Measurements from ENCODE around the gene CAPZB. TPM values are rescaled to one million over a fixed set of nuclear protein-coding genes. Genes with fewer than 3 reads are reported as not detected.

The CAPZB gene
- polyA plus RNA-seq, 2 of the 4 experiments (the other 2 are of a cell fraction), result 133 to 296 TPM

- CTCF ChIA-PET, result interaction anchor here (0.5 to 1.3 kb wide), 4 partner anchors 9 to 138 kb away, joined by 3 to 4 read pairs (median 3); no protein-coding TSS in a partner anchor
- no peak overlapping the region for H3K4me2 ChIP-seq
- no peak overlapping the region for H3K27ac ChIP-seq
- DNase-seq (ENCODE audit: low read depth in 1 of 2, low spot score in 1 of 2) (no peak), FAIRE-seq (no peak), ATAC-seq (no peak)
- no peak overlapping the region for H3K4me3 ChIP-seq
- H3K9me3 ChIP-seq, result no peaks in the 10 kb centered on the region
- POLR2A ChIA-PET, result no interaction called here
- 75% methylated on average over 6 of the region's 6 CpGs for WGBS (ENCODE audit: missing lambda C conversion rate)
- H3K4me1 ChIP-seq, result peaks cover 19% of the 10 kb centered on the region
- TF ChIP-seq RARB (CRISPR knock-in tag; IDR thresholded peaks at IDR 0.05) (no peak), CEBPB (IDR thresholded peaks at IDR 0.05) (no peak), RFX5 (IDR thresholded peaks at IDR 0.05) (no peak), JUN (IDR thresholded peaks at IDR 0.05) (no peak)
Measured at GRCh38 chr1:19479351-19480120, 5.8 kb downstream of the CAPZB start.

- ATAC-seq, result no peak
- no peak for FAIRE-seq
- ChIA-PET POLR2A (no interaction called here), CTCF (interaction anchor here (1.3 kb wide), 1 partner anchor 137 kb away, joined by 3 read pairs; no protein-coding TSS in a partner anchor)
- no peak for DNase-seq (ENCODE audit: low read depth in 1 of 2, low spot score in 1 of 2)
- TF ChIP-seq KDM5A (IDR thresholded peaks at IDR 0.05) (no peak), ZC3H11A (IDR thresholded peaks at IDR 0.05) (no peak), FOXS1 (CRISPR knock-in tag; IDR thresholded peaks at IDR 0.05) (no peak), GATA3 (IDR thresholded peaks at IDR 0.05; ENCODE audit: borderline replicate concordance) (no peak), CBX8 (IDR thresholded peaks at IDR 0.05) (no peak), SMC3 (IDR thresholded peaks at IDR 0.05) (no peak), ZSCAN20 (CRISPR knock-in tag; IDR thresholded peaks at IDR 0.05) (no peak)
- Histone ChIP-seq H3K27ac (no peak overlapping the region), H3K4me3 (no peak overlapping the region), H3K9me3 (no peaks in the 10 kb centered on the region), H3K4me2 (no peak overlapping the region), H3K4me1 (peaks cover 11% of the 10 kb centered on the region)
- WGBS (ENCODE audit: missing lambda C conversion rate), result 83% methylated on average over 9 of the region's 9 CpGs
Measured at GRCh38 chr1:19478322-19478721, 7.0 kb downstream of the CAPZB start.

GRCh38 chr1:19477284-19478249, 7.8 kb downstream of the CAPZB start:
- H3K9me3 ChIP-seq, result no peaks in the 10 kb centered on the region
- FAIRE-seq (no peak), DNase-seq (ENCODE audit: low read depth in 1 of 2, low spot score in 1 of 2) (no peak), ATAC-seq (no peak)
- H3K27ac ChIP-seq, result no peak overlapping the region
- no peak for TF ChIP-seq JUNB (IDR thresholded peaks at IDR 0.05)
- no peak for TF ChIP-seq CTCF (IDR thresholded peaks at IDR 0.05)
- no peak for TF ChIP-seq HOXB13 (CRISPR knock-in tag; IDR thresholded peaks at IDR 0.05; ENCODE audit: low read depth)
- no peak for TF ChIP-seq NPAS2 (CRISPR knock-in tag; IDR thresholded peaks at IDR 0.05; ENCODE audit: borderline replicate concordance)
- no peak for TF ChIP-seq CHD2 (IDR thresholded peaks at IDR 0.05; ENCODE audit: low read length, partially characterized antibody)
- no peak for TF ChIP-seq BHLHE40 (IDR thresholded peaks at IDR 0.05; ENCODE audit: low read depth, low read length)
- TF ChIP-seq FOXS1 (CRISPR knock-in tag; IDR thresholded peaks at IDR 0.05), result no peak
- TF ChIP-seq, protein P1, sequence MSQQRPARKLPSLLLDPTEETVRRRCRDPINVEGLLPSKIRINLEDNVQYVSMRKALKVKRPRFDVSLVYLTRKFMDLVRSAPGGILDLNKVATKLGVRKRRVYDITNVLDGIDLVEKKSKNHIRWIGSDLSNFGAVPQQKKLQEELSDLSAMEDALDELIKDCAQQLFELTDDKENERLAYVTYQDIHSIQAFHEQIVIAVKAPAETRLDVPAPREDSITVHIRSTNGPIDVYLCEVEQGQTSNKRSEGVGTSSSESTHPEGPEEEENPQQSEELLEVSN (IDR thresholded peaks at IDR 0.05; ENCODE audit: borderline replicate concordance, low read depth), result no peak
- TF ChIP-seq, protein P2, sequence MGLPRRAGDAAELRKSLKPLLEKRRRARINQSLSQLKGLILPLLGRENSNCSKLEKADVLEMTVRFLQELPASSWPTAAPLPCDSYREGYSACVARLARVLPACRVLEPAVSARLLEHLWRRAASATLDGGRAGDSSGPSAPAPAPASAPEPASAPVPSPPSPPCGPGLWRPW (IDR thresholded peaks at IDR 0.05), result no peak
- TF ChIP-seq MYC (IDR thresholded peaks at IDR 0.05; ENCODE audit: borderline replicate concordance, low read length), result no peak
- no peak for TF ChIP-seq HDAC2 (IDR thresholded peaks at IDR 0.05)
- no peak for TF ChIP-seq CBX2 (IDR thresholded peaks at IDR 0.05; ENCODE audit: borderline replicate concordance, low read depth)
- TF ChIP-seq POLR2A (IDR thresholded peaks at IDR 0.05; ENCODE audit: low read length), result no peak
- TF ChIP-seq, protein P3, sequence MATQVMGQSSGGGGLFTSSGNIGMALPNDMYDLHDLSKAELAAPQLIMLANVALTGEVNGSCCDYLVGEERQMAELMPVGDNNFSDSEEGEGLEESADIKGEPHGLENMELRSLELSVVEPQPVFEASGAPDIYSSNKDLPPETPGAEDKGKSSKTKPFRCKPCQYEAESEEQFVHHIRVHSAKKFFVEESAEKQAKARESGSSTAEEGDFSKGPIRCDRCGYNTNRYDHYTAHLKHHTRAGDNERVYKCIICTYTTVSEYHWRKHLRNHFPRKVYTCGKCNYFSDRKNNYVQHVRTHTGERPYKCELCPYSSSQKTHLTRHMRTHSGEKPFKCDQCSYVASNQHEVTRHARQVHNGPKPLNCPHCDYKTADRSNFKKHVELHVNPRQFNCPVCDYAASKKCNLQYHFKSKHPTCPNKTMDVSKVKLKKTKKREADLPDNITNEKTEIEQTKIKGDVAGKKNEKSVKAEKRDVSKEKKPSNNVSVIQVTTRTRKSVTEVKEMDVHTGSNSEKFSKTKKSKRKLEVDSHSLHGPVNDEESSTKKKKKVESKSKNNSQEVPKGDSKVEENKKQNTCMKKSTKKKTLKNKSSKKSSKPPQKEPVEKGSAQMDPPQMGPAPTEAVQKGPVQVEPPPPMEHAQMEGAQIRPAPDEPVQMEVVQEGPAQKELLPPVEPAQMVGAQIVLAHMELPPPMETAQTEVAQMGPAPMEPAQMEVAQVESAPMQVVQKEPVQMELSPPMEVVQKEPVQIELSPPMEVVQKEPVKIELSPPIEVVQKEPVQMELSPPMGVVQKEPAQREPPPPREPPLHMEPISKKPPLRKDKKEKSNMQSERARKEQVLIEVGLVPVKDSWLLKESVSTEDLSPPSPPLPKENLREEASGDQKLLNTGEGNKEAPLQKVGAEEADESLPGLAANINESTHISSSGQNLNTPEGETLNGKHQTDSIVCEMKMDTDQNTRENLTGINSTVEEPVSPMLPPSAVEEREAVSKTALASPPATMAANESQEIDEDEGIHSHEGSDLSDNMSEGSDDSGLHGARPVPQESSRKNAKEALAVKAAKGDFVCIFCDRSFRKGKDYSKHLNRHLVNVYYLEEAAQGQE (IDR thresholded peaks at IDR 0.05), result no peak
- no peak for TF ChIP-seq RAD21 (conservative IDR thresholded peaks at IDR 0.05 in 1 of 2, IDR thresholded peaks at IDR 0.05 in 1 of 2)
- 93% methylated on average over 11 of the region's 11 CpGs for WGBS (ENCODE audit: missing lambda C conversion rate)
- CTCF ChIA-PET, result no interaction called here
- H3K4me3 ChIP-seq, result no peak overlapping the region
- H3K4me1 ChIP-seq, result peaks cover 3% of the 10 kb centered on the region; the same call in 1 of the 3 replicates
- POLR2A ChIA-PET, result no interaction called here
- no peak overlapping the region for H3K4me2 ChIP-seq

Measured in A549 (cell line).